GM12878 (cell line): ENCODE results near the gene SAMD1. TPM values are rescaled to one million over a fixed set of nuclear protein-coding genes. Genes with fewer than 3 reads are reported as not detected.
"Not testable (repeated sequence)": the region's sequence is repeated elsewhere in the genome, so short reads cannot be mapped to it uniquely, and the experiment has no call there.

ENCODE experiments used
- ATAC-seq: fragments of 200-7000 bp; cut with Tn5 transposase; 3 replicates; pipeline ENCODE4 v1.9.1; 2020; ENCODE audit warnings: mild to moderate bottlenecking, moderate library complexity
- BruUV-seq: library from RNA; stranded (reverse); fragments of 400-500 nt; replicated peaks from 2 replicates; lab custom pipeline; 2021; lab: Mats Ljungman, UMichigan
- CTCF ChIA-PET: fragments of 300-600 bp; sonication (Branson Sonifier 250); formaldehyde crosslinking; extraction: SDS; loops from one replicate; lab custom pipeline; 2021; ENCODE audit warnings: inconsistent platforms; lab: Yijun Ruan, JAX
- POLR2A ChIA-PET: fragments of 350-600 bp; formaldehyde crosslinking; extraction: SDS; loops from one replicate; lab custom pipeline; 2021; ENCODE audit warnings: inconsistent platforms; lab: Charles Lee
- RAD21 ChIA-PET: fragments of 300-600 bp; sonication (Branson Sonifier 250); formaldehyde crosslinking; loops from one replicate; lab custom pipeline; 2023; ENCODE audit warnings: antibody characterized with exemption; ENCODE audit not compliant: unreplicated experiment; lab: Charles Lee
- SMC1A ChIA-PET: fragments of 300-600 bp; sonication (Branson Sonifier 250); formaldehyde crosslinking; loops from one replicate; lab custom pipeline; 2023; ENCODE audit not compliant: unreplicated experiment, uncharacterized antibody; lab: Charles Lee
- DNase-seq: peaks from one replicate; pipeline ENCODE4 v3.0.0-alpha.2; 2011; ENCODE audit warnings: low read depth, low spot score
- FAIRE-seq: peaks from 3 replicates; lab custom pipeline; 2011; peaks lifted over from hg19 to GRCh38; lab: Jason Lieb, UNC
- H2AFZ ChIP-seq: 2 replicates; pipeline ENCODE4 v1.6.0; 2011; ENCODE audit warnings: low read depth, low read length, control low read depth; ENCODE audit not compliant: control insufficient read depth
- H3K27ac ChIP-seq: 2 replicates; pipeline ENCODE4 v1.5.1; 2011; ENCODE audit warnings: control low read depth; ENCODE audit not compliant: control insufficient read depth, insufficient read depth
- H3K27me3 ChIP-seq, 2 experiments: replicated peaks in 1 of 2; 2 replicates each; pipeline versions ENCODE4 v1.6.0 to v1.6.1; 2011; ENCODE audit warnings: low read length in 1 of 2; ENCODE audit not compliant: control insufficient read depth in 2 of 2, insufficient read depth in 2 of 2
- H3K36me3 ChIP-seq, 2 experiments: 2 replicates each; pipeline ENCODE4 v1.5.1; 2011; ENCODE audit warnings: low read length in 1 of 2; ENCODE audit not compliant: control insufficient read depth in 2 of 2, insufficient read depth in 2 of 2
- H3K4me1 ChIP-seq: 2 replicates; pipeline ENCODE4 v1.6.1; 2011; ENCODE audit warnings: mild to moderate bottlenecking, low read length, moderate library complexity, mixed read lengths; ENCODE audit not compliant: control insufficient read depth, insufficient read depth
- H3K4me2 ChIP-seq: 2 replicates; pipeline ENCODE4 v1.6.0; 2011; ENCODE audit warnings: control low read depth; ENCODE audit not compliant: control insufficient read depth, insufficient read depth
- H3K4me3 ChIP-seq: fragments of 200-600 bp; sonication (generic); 2 replicates; pipeline ENCODE4 v1.5.1; 2016
- H3K79me2 ChIP-seq: 2 replicates; pipeline ENCODE4 v1.6.0; 2011; ENCODE audit warnings: low read length; ENCODE audit not compliant: control insufficient read depth, insufficient read depth
- H3K9ac ChIP-seq: 2 replicates; pipeline ENCODE4 v1.8.0; 2011; ENCODE audit warnings: low read length, control low read depth, mixed read lengths; ENCODE audit not compliant: control insufficient read depth, insufficient read depth
- H3K9me3 ChIP-seq: replicated peaks from 3 replicates; pipeline ENCODE4 v1.5.1; 2011; ENCODE audit warnings: mild to moderate bottlenecking, low read length; ENCODE audit not compliant: control insufficient read depth, insufficient read depth
- H4K20me1 ChIP-seq: 2 replicates; pipeline ENCODE4 v1.6.0; 2011; ENCODE audit not compliant: control insufficient read depth, insufficient read depth
- ATF7 ChIP-seq: fragments of 450-650 bp; IDR thresholded peaks from 2 replicates; pipeline ENCODE4 v1.6.1; 2016; ENCODE audit warnings: low read depth, mild to moderate bottlenecking
- BHLHE40 ChIP-seq, 2 experiments: fragments of 450-650 bp in 1 of 2; IDR thresholded peaks; 2 replicates each; pipeline ENCODE4 v1.6.1; 2011 to 2017; ENCODE audit warnings: low read depth in 2 of 2, borderline replicate concordance in 1 of 2, improper control_type of control experiment in 1 of 2, low read length in 1 of 2, mild to moderate bottlenecking in 1 of 2
- BRCA1 ChIP-seq: IDR thresholded peaks from 2 replicates; pipeline ENCODE4 v1.6.1; 2011; ENCODE audit warnings: low read depth, low read length, improper control_type of control experiment
- CREM ChIP-seq: IDR thresholded peaks from 2 replicates; pipeline ENCODE4 v1.6.1; 2014; ENCODE audit warnings: antibody characterized with exemption, low read depth
- FOXK2 ChIP-seq: fragments of 450-650 bp; IDR thresholded peaks from 2 replicates; pipeline ENCODE4 v1.6.1; 2017; ENCODE audit warnings: mild to moderate bottlenecking, moderate library complexity
- HCFC1 ChIP-seq: fragments of 150-350 bp; IDR thresholded peaks from 2 replicates; pipeline ENCODE4 v1.6.1; 2014; ENCODE audit warnings: low read length
- IKZF2 ChIP-seq, 2 experiments: fragments of 450-650 bp; IDR thresholded peaks; 2 replicates each; pipeline ENCODE4 v1.6.1; 2017; ENCODE audit warnings: mild to moderate bottlenecking in 2 of 2, moderate library complexity in 2 of 2
- KAT2A ChIP-seq: conservative IDR thresholded peaks from 2 replicates; pipeline ENCODE4 v1.6.1; 2011; ENCODE audit warnings: low read depth, low read length; ENCODE audit not compliant: control insufficient read depth
- KDM1A ChIP-seq: fragments of 200-600 bp; sonication (generic); IDR thresholded peaks from 2 replicates; pipeline ENCODE4 v1.6.1; 2016; ENCODE audit warnings: borderline replicate concordance
- SPI1 ChIP-seq: IDR thresholded peaks from 2 replicates; pipeline ENCODE4 v1.6.1; 2011; ENCODE audit warnings: low read depth, mild to moderate bottlenecking, low read length, moderate library complexity, borderline replicate concordance; ENCODE audit not compliant: insufficient read depth
- YBX1 ChIP-seq: fragments of 450-650 bp; IDR thresholded peaks from 2 replicates; pipeline ENCODE4 v1.6.1; 2016; ENCODE audit warnings: antibody characterized with exemption
- ZBED1 ChIP-seq: IDR thresholded peaks from 2 replicates; pipeline ENCODE4 v1.6.1; 2016; ENCODE audit warnings: borderline replicate concordance
- WGBS: methylation state at CpG from one replicate; pipeline ENCODE4 v1.1.6; 2016; ENCODE audit warnings: low lambda C conversion rate; ENCODE audit not compliant: insufficient replicate concordance, insufficient coverage; ENCODE audit errors: missing lambda C conversion rate; 5-methylcytosine and 5-hydroxymethylcytosine counted together
- in situ Hi-C: fragments of 300-500 bp; cut with MboI; formaldehyde crosslinking; loops from 9 replicates; pipeline ENCODE4 v1.14.3; 2018; ENCODE audit warnings: mixed read lengths
- intact Hi-C: fragments of 100-400 bp; cut with micrococcal nuclease; formaldehyde crosslinking; loops from one replicate; pipeline ENCODE4 v1.14.2; 2022; ENCODE audit not compliant: unreplicated experiment
- polyA plus RNA-seq, 11 experiments: library from polyadenylated mRNA; depleted of rRNA in 4 of 11; unstranded in 6 of 11; stranded (reverse) in 5 of 11; fragments of >200 nt; fragmentation: Nextera tagmentation in 4 of 11; fragmentation: Illumina TruSeq in 1 of 11; extraction: Ambion mirVana in 4 of 11; extraction: Trizol in 1 of 11; gene quantifications; 1 replicate in 1 of 11; 2 replicates in 10 of 11; pipeline versions ENCODE4 v1.2.1 to v1.2.3, GENCODE V29; 2011 to 2016; ENCODE audit warnings: inconsistent platforms in 2 of 11, missing spikeins in 2 of 11, low read depth in 1 of 11
- total RNA-seq, 4 experiments: library from RNA; depleted of rRNA in 3 of 4; stranded (reverse); fragments of >200 nt in 3 of 4; fragmentation: Illumina TruSeq in 1 of 4; extraction: Trizol in 1 of 4; gene quantifications; 2 replicates each; pipeline versions ENCODE4 v1.2.1 to v1.2.3, GENCODE V29; 2013 to 2021
- TF ChIP-seq, protein P1 (sequence below): fragments of 450-650 bp; IDR thresholded peaks from 2 replicates; pipeline ENCODE4 v1.6.1; 2014; ENCODE audit warnings: mild to moderate bottlenecking
- TF ChIP-seq, protein P2 (sequence below): fragments of 450-650 bp; IDR thresholded peaks from 2 replicates; pipeline ENCODE4 v1.6.1; 2017; ENCODE audit warnings: mild to moderate bottlenecking, moderate library complexity

Gene SAMD1
- total and polyA plus RNA-seq, 10 of the 15 experiments (the other 5 are each of a cell fraction or from before 2014, with no cell fraction given), result 3.0 to 71.7 (median 19.3) TPM

DNA sequence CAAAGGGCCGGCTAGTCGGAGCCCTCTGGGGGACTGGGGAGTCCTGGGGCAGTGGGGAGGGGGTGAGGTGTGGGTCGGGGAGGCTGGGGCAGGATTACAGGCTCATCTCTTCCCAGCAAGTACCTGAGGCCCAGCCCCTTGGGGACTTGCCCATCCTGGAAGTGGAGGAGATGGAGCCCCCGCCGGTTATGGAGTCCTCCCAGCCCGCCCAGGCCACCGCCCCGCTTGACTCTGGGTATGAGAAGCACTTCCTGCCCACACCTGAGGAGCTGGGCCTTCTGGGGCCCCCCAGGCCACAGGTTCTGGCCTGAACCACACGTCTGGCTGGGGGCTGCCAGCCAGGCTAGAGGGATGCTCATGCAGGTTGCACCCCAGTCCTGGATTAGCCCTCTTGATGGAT, 38.6 kb downstream of the SAMD1 start:
- POLR2A ChIA-PET, result no interaction called here
- Histone ChIP-seq H2AFZ (no peak overlapping the region), H3K9me3 (peaks cover 2% of the 10 kb centered on the region; the same call in 1 of the 3 replicates), H3K27me3 (no peaks in the 10 kb centered on the region; a peak in 1 of 4 replicates), H3K36me3 (peaks cover 8 to 12% of the 10 kb centered on the region in 2 experiments; a peak in 3 of 4 replicates), H3K79me2 (no peaks in the 10 kb centered on the region), H3K4me3 (no peak overlapping the region), H3K4me1 (no peaks in the 10 kb centered on the region), H3K9ac (no peak overlapping the region)
- BruUV-seq, result no TSS peak
- intact Hi-C loops, result no loop called here
- FAIRE-seq (no peak), ATAC-seq (no peak)
- in situ Hi-C loops, result loop anchor here (25.0 kb wide), 1 partner anchor 765 kb away; no protein-coding TSS in a partner anchor
- RAD21 ChIA-PET, result no interaction called here
- WGBS, result 70% methylated on average over 8 of the region's 9 CpGs
- CTCF ChIA-PET, result interaction anchor here (0.5 to 2.4 kb wide), 4 partner anchors 9 to 173 kb away, joined by 3 to 14 read pairs (median 4); no protein-coding TSS in a partner anchor
- SMC1A ChIA-PET, result interaction anchor here (0.7 kb wide), 1 partner anchor 170 kb away, joined by 3 read pairs; no protein-coding TSS in a partner anchor
- TF ChIP-seq, protein P1, sequence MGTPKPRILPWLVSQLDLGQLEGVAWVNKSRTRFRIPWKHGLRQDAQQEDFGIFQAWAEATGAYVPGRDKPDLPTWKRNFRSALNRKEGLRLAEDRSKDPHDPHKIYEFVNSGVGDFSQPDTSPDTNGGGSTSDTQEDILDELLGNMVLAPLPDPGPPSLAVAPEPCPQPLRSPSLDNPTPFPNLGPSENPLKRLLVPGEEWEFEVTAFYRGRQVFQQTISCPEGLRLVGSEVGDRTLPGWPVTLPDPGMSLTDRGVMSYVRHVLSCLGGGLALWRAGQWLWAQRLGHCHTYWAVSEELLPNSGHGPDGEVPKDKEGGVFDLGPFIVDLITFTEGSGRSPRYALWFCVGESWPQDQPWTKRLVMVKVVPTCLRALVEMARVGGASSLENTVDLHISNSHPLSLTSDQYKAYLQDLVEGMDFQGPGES, result no peak
- no peak for TF ChIP-seq HCFC1
- TF ChIP-seq KAT2A, result no peak
- TF ChIP-seq BHLHE40 (IDR thresholded peaks at IDR 0.05; ENCODE audit: borderline replicate concordance in 1 of 2, low read depth in 2 of 2, low read length in 1 of 2), result no peak
- TF ChIP-seq YBX1, result no peak
- TF ChIP-seq IKZF2 (IDR thresholded peaks at IDR 0.05), result no peak
- TF ChIP-seq, protein P2, sequence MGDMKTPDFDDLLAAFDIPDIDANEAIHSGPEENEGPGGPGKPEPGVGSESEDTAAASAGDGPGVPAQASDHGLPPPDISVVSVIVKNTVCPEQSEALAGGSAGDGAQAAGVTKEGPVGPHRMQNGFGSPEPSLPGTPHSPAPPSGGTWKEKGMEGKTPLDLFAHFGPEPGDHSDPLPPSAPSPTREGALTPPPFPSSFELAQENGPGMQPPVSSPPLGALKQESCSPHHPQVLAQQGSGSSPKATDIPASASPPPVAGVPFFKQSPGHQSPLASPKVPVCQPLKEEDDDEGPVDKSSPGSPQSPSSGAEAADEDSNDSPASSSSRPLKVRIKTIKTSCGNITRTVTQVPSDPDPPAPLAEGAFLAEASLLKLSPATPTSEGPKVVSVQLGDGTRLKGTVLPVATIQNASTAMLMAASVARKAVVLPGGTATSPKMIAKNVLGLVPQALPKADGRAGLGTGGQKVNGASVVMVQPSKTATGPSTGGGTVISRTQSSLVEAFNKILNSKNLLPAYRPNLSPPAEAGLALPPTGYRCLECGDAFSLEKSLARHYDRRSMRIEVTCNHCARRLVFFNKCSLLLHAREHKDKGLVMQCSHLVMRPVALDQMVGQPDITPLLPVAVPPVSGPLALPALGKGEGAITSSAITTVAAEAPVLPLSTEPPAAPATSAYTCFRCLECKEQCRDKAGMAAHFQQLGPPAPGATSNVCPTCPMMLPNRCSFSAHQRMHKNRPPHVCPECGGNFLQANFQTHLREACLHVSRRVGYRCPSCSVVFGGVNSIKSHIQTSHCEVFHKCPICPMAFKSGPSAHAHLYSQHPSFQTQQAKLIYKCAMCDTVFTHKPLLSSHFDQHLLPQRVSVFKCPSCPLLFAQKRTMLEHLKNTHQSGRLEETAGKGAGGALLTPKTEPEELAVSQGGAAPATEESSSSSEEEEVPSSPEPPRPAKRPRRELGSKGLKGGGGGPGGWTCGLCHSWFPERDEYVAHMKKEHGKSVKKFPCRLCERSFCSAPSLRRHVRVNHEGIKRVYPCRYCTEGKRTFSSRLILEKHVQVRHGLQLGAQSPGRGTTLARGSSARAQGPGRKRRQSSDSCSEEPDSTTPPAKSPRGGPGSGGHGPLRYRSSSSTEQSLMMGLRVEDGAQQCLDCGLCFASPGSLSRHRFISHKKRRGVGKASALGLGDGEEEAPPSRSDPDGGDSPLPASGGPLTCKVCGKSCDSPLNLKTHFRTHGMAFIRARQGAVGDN, result no peak
- no peak for TF ChIP-seq FOXK2
- no peak for TF ChIP-seq CREM
- no peak for TF ChIP-seq SPI1
- no peak for TF ChIP-seq KDM1A
- TF ChIP-seq ATF7, result no peak
- no peak for TF ChIP-seq ZBED1
- TF ChIP-seq BRCA1, result no peak
- TF ChIP-seq, all 136 proteins: peak for 0
- no peaks in the 10 kb centered on the region for H4K20me1 ChIP-seq
- no peak overlapping the region for H3K27ac ChIP-seq
- H3K4me2 ChIP-seq, result no peak overlapping the region
- no peak for DNase-seq

DNA sequence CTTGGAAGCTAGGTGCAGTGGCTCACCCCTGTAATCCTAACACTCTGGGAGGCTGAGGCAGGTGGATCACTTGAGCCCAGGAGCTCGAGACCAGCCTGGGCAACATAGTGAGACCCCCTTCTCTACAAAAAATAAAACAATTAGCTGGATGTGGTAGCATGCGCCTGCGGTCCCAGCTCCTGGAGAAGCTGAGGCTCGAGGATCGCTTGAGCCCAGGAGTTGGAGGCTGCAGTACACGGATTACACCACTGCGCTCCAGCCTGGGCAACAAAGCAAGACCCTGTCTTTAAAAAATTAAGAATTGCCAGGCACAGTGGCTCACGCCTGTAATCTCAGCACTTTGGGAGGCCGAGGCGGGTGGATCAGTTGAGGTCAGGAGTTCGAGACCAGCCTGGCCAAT, 39.6 kb downstream of the SAMD1 start:
- ChIA-PET CTCF (interaction anchor here (7.4 kb wide), 1 partner anchor 8 kb away, joined by 60 read pairs; no protein-coding TSS in a partner anchor), SMC1A (interaction anchor here (0.6 to 1.2 kb wide), 3 partner anchors 9 to 169 kb away, joined by 3 to 4 read pairs (median 3); no protein-coding TSS in a partner anchor), RAD21 (interaction anchor here (0.6 kb wide), 1 partner anchor 141 kb away, joined by 4 read pairs; no protein-coding TSS in a partner anchor), POLR2A (interaction anchor here (0.6 kb wide), 1 partner anchor 1317 kb away, joined by 5 read pairs; the partner anchor contains the start of gene TRIR)
- H3K4me1 ChIP-seq, H3K27me3 ChIP-seq, H3K9ac ChIP-seq, H3K79me2 ChIP-seq, H3K4me2 ChIP-seq, ATAC-seq, H3K9me3 ChIP-seq, BruUV-seq, intact Hi-C loops, DNase-seq, H3K27ac ChIP-seq, FAIRE-seq, H4K20me1 ChIP-seq, H3K4me3 ChIP-seq, H2AFZ ChIP-seq: not testable (repeated sequence)
- in situ Hi-C loops, result loop anchor here (25.0 kb wide), 1 partner anchor 764 kb away; no protein-coding TSS in a partner anchor
- WGBS, result 95% methylated on average over 11 of the region's 11 CpGs
- H3K36me3 ChIP-seq, result peaks cover 10 to 17% of the 10 kb centered on the region in 2 experiments; a peak in 3 of 4 replicates
